B cell (primary cell): Measurements from ENCODE around the gene OCLN. TPM values are rescaled to one million over a fixed set of nuclear protein-coding genes. Genes with fewer than 3 reads are reported as not detected.
"Not testable (repeated sequence)": the region's sequence is repeated elsewhere in the genome, so short reads cannot be mapped to it uniquely, and the experiment has no call there.

ENCODE experiments used
- ATAC-seq: fragments of 200-7000 bp; cut with Tn5 transposase; one replicate; pipeline ENCODE4 v1.10.0; 2021; ENCODE audit warnings: low read depth, mild to moderate bottlenecking, moderate number of reproducible peaks, moderate library complexity
- CTCF ChIA-PET: fragments of 350-600 bp; sonication (Branson Sonifier 250); formaldehyde crosslinking; loops from one replicate; lab custom pipeline; 2021; ENCODE audit warnings: antibody characterized with exemption, inconsistent platforms; lab: Charles Lee
- POLR2A ChIA-PET: fragments of 350-600 bp; sonication (Branson Sonifier 250); formaldehyde crosslinking; loops from one replicate; lab custom pipeline; 2021; ENCODE audit warnings: antibody characterized with exemption; lab: Charles Lee
- DNase-seq: peaks from one replicate; pipeline ENCODE4 v3.0.0; 2013
- H2AFZ ChIP-seq: 2 replicates; pipeline ENCODE4 v1.6.1; 2012; ENCODE audit warnings: mild to moderate bottlenecking, low read depth, low read length; ENCODE audit not compliant: insufficient read depth, poor library complexity, severe bottlenecking
- H3K27ac ChIP-seq, 2 donors: 1 replicate in 1 of 2; 2 replicates in 1 of 2; pipeline ENCODE4 v1.5.1; 2012 to 2013; ENCODE audit warnings: low read length in 2 of 2, mild to moderate bottlenecking in 2 of 2, moderate library complexity in 1 of 2
- H3K27me3 ChIP-seq, 4 experiments: fragments of 200-600 bp in 1 of 4; sonication (generic) in 1 of 4; replicated peaks in 1 of 4; 1 replicate in 2 of 4; 2 replicates in 2 of 4; pipeline versions ENCODE4 v1.6.1 to v1.7.0; 2013 to 2016; ENCODE audit warnings: low read length in 3 of 4, mild to moderate bottlenecking in 2 of 4, mixed read lengths in 1 of 4, moderate library complexity in 1 of 4; ENCODE audit not compliant: insufficient read depth in 4 of 4, control insufficient read depth in 3 of 4; ENCODE audit errors: control extremely low read depth in 1 of 4
- H3K36me3 ChIP-seq, 2 experiments: replicated peaks in 1 of 2; 1 replicate in 1 of 2; 2 replicates in 1 of 2; pipeline versions ENCODE4 v1.6.1 to v1.7.1; 2013; ENCODE audit warnings: low read length in 1 of 2; ENCODE audit not compliant: insufficient read depth in 2 of 2, control insufficient read depth in 1 of 2; ENCODE audit errors: control extremely low read depth in 1 of 2, extremely low read depth in 1 of 2
- H3K4me1 ChIP-seq, 2 donors: fragments of 200-600 bp in 1 of 2; sonication (generic) in 1 of 2; 1 replicate in 1 of 2; 2 replicates in 1 of 2; pipeline versions ENCODE4 v1.5.1 to v1.6.1; 2013 to 2017; ENCODE audit warnings: low read length in 2 of 2; ENCODE audit not compliant: control insufficient read depth in 2 of 2, insufficient read depth in 2 of 2
- H3K4me2 ChIP-seq: replicated peaks from 2 replicates; pipeline ENCODE3; 2012; ENCODE audit warnings: mild to moderate bottlenecking, low read depth, low read length; ENCODE audit not compliant: poor library complexity, severe bottlenecking
- H3K4me3 ChIP-seq, 5 experiments: fragments of 200-600 bp in 1 of 5; sonication (generic) in 1 of 5; 1 replicate in 3 of 5; 2 replicates in 2 of 5; pipeline versions ENCODE4 v1.5.1 to v1.7.0; 2011 to 2016; ENCODE audit warnings: low read length in 4 of 5, mild to moderate bottlenecking in 4 of 5, low read depth in 2 of 5, control low read depth in 1 of 5, moderate library complexity in 1 of 5; ENCODE audit not compliant: insufficient read depth in 1 of 5; ENCODE audit errors: control extremely low read depth in 1 of 5, extremely low read depth in 1 of 5
- H3K79me2 ChIP-seq: fragments of 200-600 bp; sonication (generic); one replicate; pipeline ENCODE4 v1.6.0; 2016; ENCODE audit warnings: low read length; ENCODE audit not compliant: control insufficient read depth, insufficient read depth
- H3K9ac ChIP-seq: fragments of 200-600 bp; sonication (generic); 2 replicates; pipeline ENCODE4 v1.6.1; 2017; ENCODE audit warnings: mild to moderate bottlenecking, low read length, moderate library complexity
- H3K9me3 ChIP-seq, 3 donors: one replicate each; pipeline versions ENCODE4 v1.6.1 to v1.7.1; 2013; ENCODE audit warnings: low read length in 2 of 3; ENCODE audit not compliant: control insufficient read depth in 2 of 3, insufficient read depth in 1 of 3; ENCODE audit errors: control extremely low read depth in 1 of 3
- H4K20me1 ChIP-seq: 2 replicates; pipeline ENCODE4 v1.6.0; 2012; ENCODE audit warnings: mild to moderate bottlenecking, low read length; ENCODE audit not compliant: insufficient read depth, control insufficient read depth, poor library complexity, severe bottlenecking
- H3K27ac Mint-ChIP-seq: one replicate; pipeline ENCODE4 v1.8.0; 2021; ENCODE audit warnings: mixed read lengths
- H3K27me3 Mint-ChIP-seq: one replicate; pipeline ENCODE4 v1.8.0; 2021; ENCODE audit warnings: mixed read lengths
- H3K4me1 Mint-ChIP-seq: one replicate; pipeline ENCODE4 v1.8.0; 2021; ENCODE audit warnings: mixed read lengths
- H3K4me3 Mint-ChIP-seq: one replicate; pipeline ENCODE4 v1.8.0; 2021; ENCODE audit warnings: mixed read lengths
- H3K9me3 Mint-ChIP-seq: one replicate; pipeline ENCODE4 v1.8.0; 2022; ENCODE audit warnings: mixed read lengths; ENCODE audit not compliant: insufficient read depth
- CTCF ChIP-seq: fragments of 200-600 bp; IDR thresholded peaks from one replicate; pipeline ENCODE4 v1.8.0; 2022; ENCODE audit warnings: antibody characterized with exemption, mild to moderate bottlenecking
- EZH2 ChIP-seq: IDR thresholded peaks from 2 replicates; pipeline ENCODE4 v1.6.1; 2012; ENCODE audit warnings: borderline replicate concordance, low read depth, mild to moderate bottlenecking, moderate library complexity, low read length; ENCODE audit not compliant: insufficient read depth, poor library complexity, severe bottlenecking
- WGBS: methylation state at CpG from one replicate; pipeline ENCODE4 v1.1.5; 2013; ENCODE audit warnings: missing lambda C conversion rate; ENCODE audit not compliant: insufficient coverage; 5-methylcytosine and 5-hydroxymethylcytosine counted together
- intact Hi-C: fragments of 100-400 bp; cut with micrococcal nuclease; formaldehyde crosslinking; loops from one replicate; pipeline ENCODE4 v1.10.0; 2022
- polyA plus RNA-seq: library from polyadenylated mRNA; depleted of rRNA; stranded (reverse); fragments of >200 nt; gene quantifications from 2 replicates; pipeline ENCODE4 v1.2.3, GENCODE V29; 2012
- total RNA-seq, 2 donors: library from RNA; stranded (reverse); fragments of 120-200 nt in 1 of 2; gene quantifications; 1 replicate in 1 of 2; 2 replicates in 1 of 2; pipeline versions ENCODE4 v1.2.3 to v1.2.4, GENCODE V29; 2013 to 2022

Gene OCLN
- total and polyA plus RNA-seq, 2 donors (not counting 1 experiment from before 2014, with no cell fraction given), result 4.3 to 5.6 TPM

DNA sequence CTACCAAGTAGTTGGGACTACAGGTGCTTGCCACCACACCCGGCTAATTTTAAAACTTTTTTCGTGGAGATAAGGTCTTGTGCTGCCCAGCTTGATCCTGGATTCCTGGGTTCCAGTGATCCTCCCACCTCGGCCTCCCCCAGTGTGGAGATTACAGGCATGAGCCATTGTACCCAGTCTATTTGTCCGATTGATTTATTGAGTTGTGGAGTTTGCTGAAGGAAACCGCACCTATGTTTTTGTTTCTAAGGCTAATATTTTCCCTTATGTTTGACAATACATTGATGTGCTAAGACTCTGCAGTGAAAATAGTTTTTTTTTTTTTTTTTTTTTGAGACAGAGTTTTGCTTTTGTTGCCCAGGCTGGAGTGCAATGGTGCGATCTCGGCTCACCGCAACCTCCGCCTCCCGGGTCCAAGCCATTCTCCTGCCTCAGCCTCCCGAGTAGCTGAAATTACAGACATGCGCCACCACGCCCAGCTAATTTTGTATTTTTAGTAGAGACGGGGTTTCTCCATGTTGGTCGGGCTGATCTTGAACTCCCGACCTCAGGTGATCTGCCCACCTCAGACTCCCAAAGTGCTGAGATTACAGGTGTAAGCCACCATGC is 20.0 kb upstream of the OCLN start:
- H3K4me1 Mint-ChIP-seq, H3K27me3 ChIP-seq, H3K9me3 Mint-ChIP-seq, H3K27ac ChIP-seq, DNase-seq, H3K79me2 ChIP-seq, H3K4me1 ChIP-seq, POLR2A ChIA-PET, CTCF ChIA-PET, H3K4me2 ChIP-seq, H3K4me3 ChIP-seq, H3K9ac ChIP-seq, H3K36me3 ChIP-seq, H4K20me1 ChIP-seq, intact Hi-C loops, ATAC-seq, H2AFZ ChIP-seq, H3K27me3 Mint-ChIP-seq, H3K9me3 ChIP-seq, H3K27ac Mint-ChIP-seq, H3K4me3 Mint-ChIP-seq: not testable (repeated sequence)
- WGBS, result 90% methylated on average over 5 of the region's 16 CpGs

DNA sequence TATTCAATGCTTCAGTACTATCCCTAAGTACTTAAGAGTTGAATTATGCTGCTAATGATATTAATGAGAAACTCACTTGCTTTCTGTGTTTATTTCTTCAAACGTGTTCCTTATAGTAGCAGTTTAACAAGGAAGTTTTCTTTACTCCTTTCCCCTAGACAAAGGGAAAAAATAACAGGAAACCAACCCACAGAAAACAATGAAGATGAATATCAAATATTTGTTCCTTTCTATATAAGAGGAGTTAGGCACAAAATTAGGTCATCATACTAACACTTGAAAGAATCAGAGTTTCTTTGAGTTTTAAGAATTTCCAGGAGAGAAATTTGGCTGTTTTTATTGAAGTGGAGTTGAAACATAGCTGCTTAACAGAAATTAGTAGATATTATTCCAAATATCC is 15.4 kb upstream of the OCLN start:
- CTCF ChIA-PET, result no interaction called here
- no peaks in the 10 kb centered on the region for H3K4me1 Mint-ChIP-seq

GRCh38 chr5:69478296-69478695 is 14.3 kb upstream of the OCLN start:
- WGBS, result 100% methylated on average over 2 of the region's 7 CpGs
- intact Hi-C loops, ATAC-seq, H3K9me3 Mint-ChIP-seq, H3K79me2 ChIP-seq, H3K36me3 ChIP-seq, CTCF ChIA-PET, H3K4me3 ChIP-seq, DNase-seq, POLR2A ChIA-PET, H3K9me3 ChIP-seq, H2AFZ ChIP-seq, H3K9ac ChIP-seq, H3K4me1 Mint-ChIP-seq, H3K27ac ChIP-seq, H3K27me3 ChIP-seq, H3K27ac Mint-ChIP-seq, H3K4me1 ChIP-seq, H3K4me2 ChIP-seq, H4K20me1 ChIP-seq, H3K4me3 Mint-ChIP-seq: not testable (repeated sequence)
- H3K27me3 Mint-ChIP-seq, result peaks cover 11% of the 10 kb centered on the region

More for the DNA sequence above, 15.4 kb upstream of the OCLN start:
- no peak overlapping the region for H2AFZ ChIP-seq
- intact Hi-C loops, result no loop called here
- H3K9ac ChIP-seq, result no peak overlapping the region
- no CpG with 5 or more reads among the region's 1 CpG for WGBS
- H3K9me3 ChIP-seq, result no peaks in the 10 kb centered on the region
- no peaks in the 10 kb centered on the region for H3K36me3 ChIP-seq
- ATAC-seq (no peak), DNase-seq (no peak)
- H3K4me1 ChIP-seq, result no peaks in the 10 kb centered on the region
- H3K4me3 ChIP-seq, result no peak overlapping the region
- no peaks in the 10 kb centered on the region for H3K27me3 ChIP-seq
- no peaks in the 10 kb centered on the region for H3K9me3 Mint-ChIP-seq
- H4K20me1 ChIP-seq, result no peaks in the 10 kb centered on the region
- TF ChIP-seq EZH2 (no peak), CTCF (no peak)
- H3K4me2 ChIP-seq, result no peak overlapping the region
- H3K4me3 Mint-ChIP-seq, result no peak overlapping the region
- H3K27ac Mint-ChIP-seq, result no peak overlapping the region
- H3K79me2 ChIP-seq, result no peaks in the 10 kb centered on the region
- no peak overlapping the region for H3K27ac ChIP-seq
- POLR2A ChIA-PET, result no interaction called here
- H3K27me3 Mint-ChIP-seq, result peaks cover 6% of the 10 kb centered on the region
